Parathyroid adenoma (tissue), 2 donors: Measurements from ENCODE around the gene NSG1.
A peak's percentile ranks its signal among the peaks of the same experiment; 100 is the strongest.

ENCODE experiments used
- H2AFZ ChIP-seq: fragments of 300-600 bp; sonication (generic); one replicate; pipeline ENCODE4 v1.7.0; 2017; ENCODE audit warnings: antibody characterized with exemption, mild to moderate bottlenecking
- H3K27ac ChIP-seq: fragments of 300-600 bp; sonication (generic); one replicate; pipeline ENCODE4 v1.7.0; 2017
- H3K27me3 ChIP-seq: fragments of 300-600 bp; sonication (generic); one replicate; pipeline ENCODE4 v1.7.0; 2017; ENCODE audit warnings: low read length; ENCODE audit not compliant: control insufficient read depth, insufficient read depth
- H3K36me3 ChIP-seq: fragments of 300-600 bp; sonication (generic); one replicate; pipeline ENCODE4 v1.7.0; 2017; ENCODE audit warnings: low read length; ENCODE audit not compliant: control insufficient read depth, insufficient read depth
- H3K4me1 ChIP-seq: fragments of 300-600 bp; sonication (generic); one replicate; pipeline ENCODE4 v1.7.0; 2017; ENCODE audit warnings: control low read depth
- H3K4me2 ChIP-seq: fragments of 300-600 bp; sonication (generic); one replicate; pipeline ENCODE4 v1.7.0; 2017; ENCODE audit warnings: low read length
- H3K4me3 ChIP-seq: fragments of 300-600 bp; sonication (generic); one replicate; pipeline ENCODE4 v1.7.0; 2017; ENCODE audit warnings: low read depth, low read length
- H3K79me2 ChIP-seq: fragments of 300-600 bp; sonication (generic); one replicate; pipeline ENCODE4 v1.7.0; 2017; ENCODE audit warnings: control low read depth
- H3K9ac ChIP-seq: fragments of 300-600 bp; sonication (generic); one replicate; pipeline ENCODE4 v1.7.0; 2017; ENCODE audit warnings: mild to moderate bottlenecking
- H3K9me3 ChIP-seq: fragments of 300-600 bp; sonication (generic); one replicate; pipeline ENCODE4 v1.7.0; 2017; ENCODE audit warnings: low read length; ENCODE audit not compliant: control insufficient read depth
- TF ChIP-seq, protein P1 (sequence below): fragments of 300-600 bp; sonication (generic); IDR thresholded peaks from one replicate; pipeline ENCODE4 v1.7.0; 2017; ENCODE audit warnings: antibody characterized with exemption, mild to moderate bottlenecking
- donor health status: primary hyperparathyroidism.

The NSG1 gene

DNA sequence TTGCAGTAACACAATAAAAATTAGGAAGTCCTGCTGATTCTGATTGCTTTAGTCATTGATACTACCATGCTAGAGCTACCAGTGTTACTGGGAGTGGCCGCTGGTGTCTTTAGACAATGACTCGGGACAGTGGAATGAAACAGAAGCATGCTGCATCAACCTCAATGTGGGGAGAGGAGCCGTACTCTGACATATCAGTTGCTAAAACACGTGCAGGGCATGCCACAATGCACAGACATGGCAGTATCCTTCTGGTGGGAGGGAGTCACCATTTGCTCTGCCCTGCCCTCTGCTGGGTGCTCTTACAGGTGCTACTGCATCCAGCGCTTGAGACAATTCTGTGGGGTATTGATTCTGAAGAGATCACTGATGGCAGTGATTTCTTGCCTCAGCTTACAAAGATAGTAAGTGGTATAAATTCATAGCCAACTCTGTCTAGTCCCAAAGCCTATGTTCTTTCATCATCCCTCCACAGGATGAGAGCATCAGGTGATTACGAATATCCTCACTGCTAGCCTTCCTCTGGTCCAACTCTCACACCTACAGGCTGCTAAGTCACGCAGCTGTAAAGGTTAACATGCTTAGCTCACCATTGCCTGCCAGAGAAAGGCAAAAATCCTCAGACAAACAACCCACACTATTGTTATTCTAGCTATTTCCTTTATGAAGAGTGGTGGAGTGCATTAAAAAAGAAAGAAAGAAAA lies 43.7 kb downstream of the NSG1 start:
- Histone ChIP-seq H3K4me2 (no peak overlapping the region), H3K36me3 (no peaks in the 10 kb centered on the region), H3K27ac (no peak overlapping the region), H3K79me2 (no peaks in the 10 kb centered on the region), H3K9me3 (no peaks in the 10 kb centered on the region), H3K4me3 (no peak overlapping the region), H3K4me1 (no peaks in the 10 kb centered on the region), H2AFZ (no peak overlapping the region), H3K27me3 (no peaks in the 10 kb centered on the region), H3K9ac (no peak overlapping the region)
- TF ChIP-seq, protein P1, sequence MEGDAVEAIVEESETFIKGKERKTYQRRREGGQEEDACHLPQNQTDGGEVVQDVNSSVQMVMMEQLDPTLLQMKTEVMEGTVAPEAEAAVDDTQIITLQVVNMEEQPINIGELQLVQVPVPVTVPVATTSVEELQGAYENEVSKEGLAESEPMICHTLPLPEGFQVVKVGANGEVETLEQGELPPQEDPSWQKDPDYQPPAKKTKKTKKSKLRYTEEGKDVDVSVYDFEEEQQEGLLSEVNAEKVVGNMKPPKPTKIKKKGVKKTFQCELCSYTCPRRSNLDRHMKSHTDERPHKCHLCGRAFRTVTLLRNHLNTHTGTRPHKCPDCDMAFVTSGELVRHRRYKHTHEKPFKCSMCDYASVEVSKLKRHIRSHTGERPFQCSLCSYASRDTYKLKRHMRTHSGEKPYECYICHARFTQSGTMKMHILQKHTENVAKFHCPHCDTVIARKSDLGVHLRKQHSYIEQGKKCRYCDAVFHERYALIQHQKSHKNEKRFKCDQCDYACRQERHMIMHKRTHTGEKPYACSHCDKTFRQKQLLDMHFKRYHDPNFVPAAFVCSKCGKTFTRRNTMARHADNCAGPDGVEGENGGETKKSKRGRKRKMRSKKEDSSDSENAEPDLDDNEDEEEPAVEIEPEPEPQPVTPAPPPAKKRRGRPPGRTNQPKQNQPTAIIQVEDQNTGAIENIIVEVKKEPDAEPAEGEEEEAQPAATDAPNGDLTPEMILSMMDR: peak; percentile 19

DNA sequence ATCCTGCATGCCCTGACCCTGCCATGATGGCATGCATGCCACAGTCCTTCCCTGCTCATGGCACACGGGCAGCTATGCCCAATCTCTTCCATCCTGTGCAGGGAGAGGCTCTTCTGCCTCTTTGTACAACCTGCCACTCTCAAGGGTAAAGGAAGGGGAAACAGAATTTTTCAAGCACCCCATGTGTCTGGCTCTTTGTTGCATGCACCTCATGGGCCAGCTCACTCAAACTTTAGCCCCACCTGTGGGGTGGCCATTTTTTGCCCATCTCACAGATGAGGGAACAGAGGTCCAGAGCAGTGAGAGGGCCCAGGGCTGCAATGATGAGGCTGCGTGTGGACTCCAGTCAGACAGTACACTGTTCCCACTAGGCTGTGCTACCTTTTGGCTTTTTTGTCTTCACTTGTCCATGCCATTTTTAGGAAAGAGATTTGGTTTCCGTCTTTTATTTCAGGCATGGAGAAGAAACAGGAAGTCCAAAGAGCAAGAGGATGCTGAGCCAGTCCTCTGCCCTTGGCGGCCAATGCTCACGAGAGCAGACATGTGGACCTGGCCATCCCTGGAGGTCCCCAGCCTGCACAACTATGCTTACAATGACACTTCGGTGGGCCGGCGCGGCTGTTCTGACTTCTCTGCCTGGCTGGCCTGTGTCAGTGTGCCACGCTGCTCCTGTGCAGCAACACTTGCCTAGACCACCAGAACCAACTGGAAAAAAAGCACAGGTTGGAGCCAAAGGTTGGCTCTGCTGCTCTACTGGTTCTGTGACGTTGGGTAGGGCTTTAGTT lies 45.6 kb downstream of the NSG1 start:
- H3K4me2 ChIP-seq: no peak overlapping the region
- H3K9ac ChIP-seq: no peak overlapping the region
- H3K79me2 ChIP-seq: no peaks in the 10 kb centered on the region
- H3K27ac ChIP-seq: no peak overlapping the region
- TF ChIP-seq, protein P1: no peak
- no peaks in the 10 kb centered on the region for H3K4me1 ChIP-seq
- H3K27me3 ChIP-seq: no peaks in the 10 kb centered on the region
- no peak overlapping the region for H3K4me3 ChIP-seq
- no peak overlapping the region for H2AFZ ChIP-seq
- H3K36me3 ChIP-seq: no peaks in the 10 kb centered on the region
- H3K9me3 ChIP-seq: no peaks in the 10 kb centered on the region

DNA sequence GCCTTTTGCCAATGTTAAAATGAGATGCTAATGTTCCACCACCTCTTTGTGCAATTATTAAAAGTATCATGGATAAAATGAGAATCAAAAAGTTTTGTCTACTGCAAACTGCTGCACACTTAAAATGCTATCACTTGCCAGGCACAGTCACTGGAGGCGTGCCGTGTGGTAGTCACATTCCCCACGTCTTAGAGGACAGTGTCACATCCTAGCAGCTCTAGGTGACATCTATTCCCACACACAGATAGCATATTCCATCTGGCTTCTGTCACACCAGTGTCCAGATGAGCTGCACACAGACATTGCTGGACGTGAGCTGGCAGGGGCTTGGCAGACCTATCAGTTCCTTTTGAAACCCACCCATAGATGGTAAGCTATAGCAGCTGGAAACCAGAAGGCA lies 47.0 kb downstream of the NSG1 start:
- no peaks in the 10 kb centered on the region for H3K36me3 ChIP-seq
- no peaks in the 10 kb centered on the region for H3K9me3 ChIP-seq
- no peak overlapping the region for H3K4me3 ChIP-seq
- no peak overlapping the region for H3K9ac ChIP-seq
- H3K4me2 ChIP-seq: no peak overlapping the region
- no peaks in the 10 kb centered on the region for H3K79me2 ChIP-seq
- no peak overlapping the region for H3K27ac ChIP-seq
- no peaks in the 10 kb centered on the region for H3K4me1 ChIP-seq
- H3K27me3 ChIP-seq: no peaks in the 10 kb centered on the region
- no peak overlapping the region for H2AFZ ChIP-seq
- TF ChIP-seq, protein P1: no peak

DNA sequence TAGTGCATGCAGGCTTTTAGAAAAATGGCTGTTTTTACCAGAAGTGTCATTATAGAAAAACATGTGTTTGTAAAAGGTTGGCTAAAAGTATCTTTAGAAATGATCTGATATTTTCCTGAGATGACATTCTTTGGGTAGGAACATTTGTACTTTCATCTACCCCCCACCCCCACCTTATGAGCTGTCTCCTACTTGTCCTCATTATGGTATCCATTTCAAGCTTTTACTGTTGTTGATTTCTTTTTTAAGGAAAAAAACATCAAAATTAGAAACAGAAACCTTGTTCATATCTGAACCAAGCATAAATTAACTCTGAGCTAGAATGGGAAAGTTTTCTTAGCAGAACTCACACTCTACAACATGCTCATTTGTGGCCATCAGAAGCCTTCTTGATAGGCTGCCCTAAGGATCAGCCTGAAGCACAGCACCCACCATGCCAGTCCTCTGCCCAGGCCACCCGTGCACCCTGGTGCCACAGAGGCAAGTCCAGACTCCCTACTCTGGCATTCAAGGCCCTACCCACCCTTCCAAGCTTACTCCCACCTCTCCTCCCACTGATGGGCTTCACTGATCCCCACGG lies 49.4 kb downstream of the NSG1 start:
- Histone ChIP-seq H3K36me3 (no peaks in the 10 kb centered on the region), H3K4me2 (no peak overlapping the region), H3K79me2 (no peaks in the 10 kb centered on the region), H3K27me3 (no peaks in the 10 kb centered on the region), H2AFZ (no peak overlapping the region), H3K9ac (no peak overlapping the region), H3K4me3 (no peak overlapping the region), H3K9me3 (no peaks in the 10 kb centered on the region), H3K27ac (no peak overlapping the region), H3K4me1 (no peaks in the 10 kb centered on the region)
- TF ChIP-seq, protein P1: no peak
